ENCODE measurements around the gene TOLLIP. TPM values are rescaled to one million over a fixed set of nuclear protein-coding genes. Genes with fewer than 3 reads are reported as not detected.

TOLLIP gene
- total and polyA plus RNA-seq, 2 of the 4 experiments (the other 2 are of a cell fraction): 19.7 to 42.9 TPM

DNA sequence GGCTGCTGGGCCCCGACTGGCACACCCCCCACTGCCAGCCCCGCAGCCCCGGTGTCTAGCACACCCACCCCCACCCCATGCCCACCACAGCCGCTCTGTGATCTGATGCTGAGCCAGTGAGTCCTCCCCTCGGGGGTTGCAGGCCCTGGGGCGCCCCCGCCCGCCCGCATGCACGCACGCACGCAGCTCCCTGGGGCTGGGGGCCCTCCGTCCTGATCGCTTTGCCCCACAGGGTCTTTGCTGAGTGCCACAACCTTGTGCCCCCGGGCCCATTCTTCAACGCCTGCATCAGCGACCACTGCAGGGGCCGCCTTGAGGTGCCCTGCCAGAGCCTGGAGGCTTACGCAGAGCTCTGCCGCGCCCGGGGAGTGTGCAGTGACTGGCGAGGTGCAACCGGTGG is 54.3 kb downstream of the TOLLIP start:
- Histone ChIP-seq H3K4ac (ENCODE audit: low read depth, low read length) (no peak overlapping the region), H3K79me1 (ENCODE audit: low read depth in 1 of 2, low read length in 2 of 2) (no peaks in the 10 kb centered on the region), H2BK15ac (ENCODE audit: low read depth, low read length) (no peak overlapping the region), H3K56ac (ENCODE audit: extremely low read depth, insufficient read depth, low read length) (no peak overlapping the region), H4K20me1 (ENCODE audit: insufficient read depth, low read length) (no peaks in the 10 kb centered on the region), H3K27ac (ENCODE audit: insufficient read depth, low read length) (no peak overlapping the region), H3K23ac (ENCODE audit: low read depth, low read length) (no peak overlapping the region), H3K9me1 (ENCODE audit: insufficient read depth, low read length) (no peaks in the 10 kb centered on the region), H4K8ac (ENCODE audit: low read depth in 2 of 2, low read length in 2 of 2) (no peak overlapping the region), H2AK5ac (ENCODE audit: low read depth, low read length) (no peak overlapping the region), H2BK5ac (ENCODE audit: low read depth, low read length, poor library complexity, severe bottlenecking) (no peak overlapping the region), H3K27me3 (ENCODE audit: control insufficient read depth, insufficient read depth, low read length) (no peaks in the 10 kb centered on the region), H3K36me3 (ENCODE audit: control insufficient read depth, insufficient read depth, low read length) (no peaks in the 10 kb centered on the region), H2AK9ac (replicated peaks; ENCODE audit: low read depth, low read length, poor library complexity) (no peak overlapping the region), H4K5ac (ENCODE audit: low read depth, low read length) (no peak overlapping the region), H3K9ac (ENCODE audit: low read depth, low read length) (no peak overlapping the region), H3K4me2 (ENCODE audit: low read depth, low read length) (no peak overlapping the region), H2AFZ (replicated peaks; ENCODE audit: low read length, poor library complexity) (no peak overlapping the region), H4K91ac (ENCODE audit: insufficient read depth, low read depth, low read length) (no peak overlapping the region), H3K9me3 (ENCODE audit: control insufficient read depth, insufficient read depth, low read length) (peaks cover 12% of the 10 kb centered on the region; the same call in 1 of the 2 replicates), H2BK120ac (ENCODE audit: low read depth, low read length) (no peak overlapping the region), H3K18ac (ENCODE audit: low read depth, low read length) (no peak overlapping the region), H2BK20ac (ENCODE audit: low read depth, low read length) (no peak overlapping the region), H3K14ac (replicated peaks; ENCODE audit: low read depth, low read length) (no peak overlapping the region), H3K4me1 (ENCODE audit: control insufficient read depth, insufficient read depth, low read length) (no peaks in the 10 kb centered on the region), H3K4me3 (ENCODE audit: insufficient read depth, low read depth, low read length) (no peak overlapping the region)
- no peak for TF ChIP-seq SMC3 (IDR thresholded peaks at IDR 0.05; ENCODE audit: low read depth, low read length)
- no peak for TF ChIP-seq RCOR1 (IDR thresholded peaks at IDR 0.05; ENCODE audit: insufficient replicate concordance, low read length)
- TF ChIP-seq, protein P1, sequence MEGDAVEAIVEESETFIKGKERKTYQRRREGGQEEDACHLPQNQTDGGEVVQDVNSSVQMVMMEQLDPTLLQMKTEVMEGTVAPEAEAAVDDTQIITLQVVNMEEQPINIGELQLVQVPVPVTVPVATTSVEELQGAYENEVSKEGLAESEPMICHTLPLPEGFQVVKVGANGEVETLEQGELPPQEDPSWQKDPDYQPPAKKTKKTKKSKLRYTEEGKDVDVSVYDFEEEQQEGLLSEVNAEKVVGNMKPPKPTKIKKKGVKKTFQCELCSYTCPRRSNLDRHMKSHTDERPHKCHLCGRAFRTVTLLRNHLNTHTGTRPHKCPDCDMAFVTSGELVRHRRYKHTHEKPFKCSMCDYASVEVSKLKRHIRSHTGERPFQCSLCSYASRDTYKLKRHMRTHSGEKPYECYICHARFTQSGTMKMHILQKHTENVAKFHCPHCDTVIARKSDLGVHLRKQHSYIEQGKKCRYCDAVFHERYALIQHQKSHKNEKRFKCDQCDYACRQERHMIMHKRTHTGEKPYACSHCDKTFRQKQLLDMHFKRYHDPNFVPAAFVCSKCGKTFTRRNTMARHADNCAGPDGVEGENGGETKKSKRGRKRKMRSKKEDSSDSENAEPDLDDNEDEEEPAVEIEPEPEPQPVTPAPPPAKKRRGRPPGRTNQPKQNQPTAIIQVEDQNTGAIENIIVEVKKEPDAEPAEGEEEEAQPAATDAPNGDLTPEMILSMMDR (conservative IDR thresholded peaks at IDR 0.05; ENCODE audit: low read depth, low read length): no peak
- TF ChIP-seq MXI1 (IDR thresholded peaks at IDR 0.05; ENCODE audit: borderline replicate concordance, low read depth, low read length): no peak
- TF ChIP-seq, protein P2, sequence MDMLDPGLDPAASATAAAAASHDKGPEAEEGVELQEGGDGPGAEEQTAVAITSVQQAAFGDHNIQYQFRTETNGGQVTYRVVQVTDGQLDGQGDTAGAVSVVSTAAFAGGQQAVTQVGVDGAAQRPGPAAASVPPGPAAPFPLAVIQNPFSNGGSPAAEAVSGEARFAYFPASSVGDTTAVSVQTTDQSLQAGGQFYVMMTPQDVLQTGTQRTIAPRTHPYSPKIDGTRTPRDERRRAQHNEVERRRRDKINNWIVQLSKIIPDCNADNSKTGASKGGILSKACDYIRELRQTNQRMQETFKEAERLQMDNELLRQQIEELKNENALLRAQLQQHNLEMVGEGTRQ (IDR thresholded peaks at IDR 0.05; ENCODE audit: low read depth, low read length): no peak
- no peak for TF ChIP-seq BHLHE40 (IDR thresholded peaks at IDR 0.05; ENCODE audit: low read depth, low read length)
- intact Hi-C loops (cut with micrococcal nuclease) (no loop called here), dilution Hi-C loops (cut with HindIII; ENCODE audit: low sequenced_read_pairs, unreplicated experiment) (no loop called here), in situ Hi-C loops (cut with MboI; ENCODE audit: low sequenced_read_pairs) (no loop called here)
- DNase-seq: no peak
- ChIA-PET POLR2A (ENCODE audit: unreplicated experiment) (no interaction called here), CTCF (no interaction called here)
- ATAC-seq (ENCODE audit: low read depth): no peak
- BruUV-seq (replicated peaks): no TSS peak
- 74% methylated on average over 7 of the region's 24 CpGs; no CpG with 5 or more reads in 1 of the 2 experiments for WGBS, 2 experiments (ENCODE audit: extremely low coverage in 2 of 2, insufficient read length in 1 of 2)

Measured in IMR-90 (cell line).